H1 (cell line): ENCODE results near the gene MYLK3. TPM values are rescaled to one million over a fixed set of nuclear protein-coding genes. Genes with fewer than 3 reads are reported as not detected.

Source experiments
- ATF2 ChIP-seq: IDR thresholded peaks from 2 replicates; pipeline ENCODE4 v1.6.1; 2012; ENCODE audit warnings: low read length, inconsistent platforms
- polyA plus RNA-seq, 7 experiments: library from polyadenylated mRNA; depleted of rRNA in 3 of 7; stranded (reverse) in 5 of 7; unstranded in 2 of 7; fragments of >200 nt in 5 of 7; fragments of 200-250 nt in 2 of 7; gene quantifications; 1 replicate in 5 of 7; 2 replicates in 1 of 7; 4 replicates in 1 of 7; pipeline versions ENCODE4 v1.2.1 to v1.2.3, GENCODE V29; 2011 to 2013; ENCODE audit warnings: missing spikeins in 2 of 7, mixed read lengths in 2 of 7
- total RNA-seq: library from RNA; stranded (reverse); fragmentation: NEBNext Ultra II Directional; extraction: Animal tissue kit (Norgen Biotek cat#: 25700); gene quantifications from 2 replicates; pipeline ENCODE4 v1.2.1, GENCODE V29; 2021

The MYLK3 gene
- total and polyA plus RNA-seq, 2 of the 8 experiments (the other 6 are each of a cell fraction or from before 2014, with no cell fraction given), result 0.14 to 0.35 TPM

- TF ChIP-seq ATF2, result no peak
Measured at GRCh38 chr16:46768809-46769208, 20.7 kb upstream of the MYLK3 start (continued).
